ENCODE measurements around the gene BLID. TPM values are rescaled to one million over a fixed set of nuclear protein-coding genes. Genes with fewer than 3 reads are reported as not detected.

Gene BLID
- total RNA-seq, 1 donor from 2014 or later: 1.4 TPM

DNA sequence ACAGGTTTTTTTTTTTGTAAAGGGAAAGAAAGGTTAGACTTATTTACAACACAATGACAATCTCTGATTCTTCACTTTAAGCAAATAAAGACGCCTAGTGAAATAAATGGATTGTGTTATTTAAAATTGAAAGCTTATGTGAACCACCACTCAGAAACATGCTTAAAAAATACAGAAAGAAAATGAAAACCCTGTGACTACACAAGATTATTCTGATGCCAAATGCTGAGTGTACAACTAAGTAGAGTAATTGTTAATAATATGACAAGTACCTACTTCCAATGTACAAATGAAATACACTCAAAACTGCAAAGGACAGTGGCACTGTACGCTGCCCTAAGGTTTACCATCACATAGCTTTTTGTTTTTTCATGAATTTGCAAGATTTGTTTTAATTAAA, 1.0 kb downstream of the BLID start:
- Mint-ChIP-seq H3K4me1 (no peaks in the 10 kb centered on the region), H3K27me3 (ENCODE audit: low read depth) (no peaks in the 10 kb centered on the region), H3K9me3 (no peaks in the 10 kb centered on the region), H3K4me3 (no peak overlapping the region), H3K36me3 (no peaks in the 10 kb centered on the region), H3K27ac (no peak overlapping the region)
- DNase-seq (ENCODE audit: low spot score in 2 of 2, unreplicated experiment in 2 of 2): no peak
- TF ChIP-seq, protein P1, sequence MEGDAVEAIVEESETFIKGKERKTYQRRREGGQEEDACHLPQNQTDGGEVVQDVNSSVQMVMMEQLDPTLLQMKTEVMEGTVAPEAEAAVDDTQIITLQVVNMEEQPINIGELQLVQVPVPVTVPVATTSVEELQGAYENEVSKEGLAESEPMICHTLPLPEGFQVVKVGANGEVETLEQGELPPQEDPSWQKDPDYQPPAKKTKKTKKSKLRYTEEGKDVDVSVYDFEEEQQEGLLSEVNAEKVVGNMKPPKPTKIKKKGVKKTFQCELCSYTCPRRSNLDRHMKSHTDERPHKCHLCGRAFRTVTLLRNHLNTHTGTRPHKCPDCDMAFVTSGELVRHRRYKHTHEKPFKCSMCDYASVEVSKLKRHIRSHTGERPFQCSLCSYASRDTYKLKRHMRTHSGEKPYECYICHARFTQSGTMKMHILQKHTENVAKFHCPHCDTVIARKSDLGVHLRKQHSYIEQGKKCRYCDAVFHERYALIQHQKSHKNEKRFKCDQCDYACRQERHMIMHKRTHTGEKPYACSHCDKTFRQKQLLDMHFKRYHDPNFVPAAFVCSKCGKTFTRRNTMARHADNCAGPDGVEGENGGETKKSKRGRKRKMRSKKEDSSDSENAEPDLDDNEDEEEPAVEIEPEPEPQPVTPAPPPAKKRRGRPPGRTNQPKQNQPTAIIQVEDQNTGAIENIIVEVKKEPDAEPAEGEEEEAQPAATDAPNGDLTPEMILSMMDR (IDR thresholded peaks at IDR 0.05; ENCODE audit: unreplicated experiment): no peak

DNA sequence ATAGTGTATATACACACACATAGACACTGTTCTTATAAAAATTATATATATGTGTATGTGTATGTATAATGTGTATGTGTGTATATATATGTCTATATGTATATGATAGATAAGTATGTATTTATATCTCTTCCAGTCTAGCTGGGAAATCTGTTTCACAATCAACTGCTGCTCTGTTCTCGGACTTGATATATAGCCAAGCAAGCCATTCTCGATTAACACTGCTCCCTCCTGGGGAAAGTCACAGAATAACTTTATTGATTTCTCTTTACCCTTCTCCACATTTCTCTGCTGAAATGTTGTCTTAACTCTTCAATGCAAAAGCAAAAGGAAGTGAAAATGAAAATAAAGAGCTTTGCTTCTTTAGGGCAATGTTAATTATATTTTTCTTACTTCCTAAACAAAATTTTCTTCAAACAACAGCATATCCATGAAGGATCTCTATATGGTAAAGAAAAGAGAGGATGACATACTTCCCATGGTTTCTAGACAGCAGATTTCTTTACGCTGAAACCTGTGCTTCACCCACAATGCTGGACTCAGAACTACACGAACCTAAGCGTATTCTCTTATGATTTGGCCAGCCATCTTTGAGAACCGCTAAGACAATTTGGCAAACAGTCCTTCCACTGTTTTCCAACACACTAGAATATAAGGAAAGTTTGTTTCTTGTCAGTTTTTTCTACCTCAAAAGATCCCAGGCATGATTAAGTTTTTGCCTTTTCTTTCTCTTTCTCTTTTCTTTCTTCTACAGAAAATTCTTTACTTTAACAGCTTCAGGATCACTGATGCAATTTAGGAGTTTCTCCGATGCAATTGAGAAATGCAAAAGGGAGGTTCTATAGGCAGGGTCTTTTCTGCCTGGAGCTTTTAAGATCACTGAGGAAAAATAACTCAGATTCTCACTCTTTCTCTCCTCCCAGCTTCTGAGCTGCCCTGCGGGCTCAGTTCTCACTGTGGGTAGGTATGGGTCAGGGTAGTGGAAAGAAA, 1.9 kb downstream of the BLID start:
- H3K4me1 Mint-ChIP-seq: no peaks in the 10 kb centered on the region
- no peaks in the 10 kb centered on the region for H3K9me3 Mint-ChIP-seq
- TF ChIP-seq, protein P1 (IDR thresholded peaks at IDR 0.05; ENCODE audit: unreplicated experiment): no peak
- no peak overlapping the region for H3K27ac Mint-ChIP-seq
- H3K27me3 Mint-ChIP-seq (ENCODE audit: low read depth): no peaks in the 10 kb centered on the region
- DNase-seq (ENCODE audit: low spot score in 2 of 2, unreplicated experiment in 2 of 2): no peak
- no peak overlapping the region for H3K4me3 Mint-ChIP-seq
- no peaks in the 10 kb centered on the region for H3K36me3 Mint-ChIP-seq

DNA sequence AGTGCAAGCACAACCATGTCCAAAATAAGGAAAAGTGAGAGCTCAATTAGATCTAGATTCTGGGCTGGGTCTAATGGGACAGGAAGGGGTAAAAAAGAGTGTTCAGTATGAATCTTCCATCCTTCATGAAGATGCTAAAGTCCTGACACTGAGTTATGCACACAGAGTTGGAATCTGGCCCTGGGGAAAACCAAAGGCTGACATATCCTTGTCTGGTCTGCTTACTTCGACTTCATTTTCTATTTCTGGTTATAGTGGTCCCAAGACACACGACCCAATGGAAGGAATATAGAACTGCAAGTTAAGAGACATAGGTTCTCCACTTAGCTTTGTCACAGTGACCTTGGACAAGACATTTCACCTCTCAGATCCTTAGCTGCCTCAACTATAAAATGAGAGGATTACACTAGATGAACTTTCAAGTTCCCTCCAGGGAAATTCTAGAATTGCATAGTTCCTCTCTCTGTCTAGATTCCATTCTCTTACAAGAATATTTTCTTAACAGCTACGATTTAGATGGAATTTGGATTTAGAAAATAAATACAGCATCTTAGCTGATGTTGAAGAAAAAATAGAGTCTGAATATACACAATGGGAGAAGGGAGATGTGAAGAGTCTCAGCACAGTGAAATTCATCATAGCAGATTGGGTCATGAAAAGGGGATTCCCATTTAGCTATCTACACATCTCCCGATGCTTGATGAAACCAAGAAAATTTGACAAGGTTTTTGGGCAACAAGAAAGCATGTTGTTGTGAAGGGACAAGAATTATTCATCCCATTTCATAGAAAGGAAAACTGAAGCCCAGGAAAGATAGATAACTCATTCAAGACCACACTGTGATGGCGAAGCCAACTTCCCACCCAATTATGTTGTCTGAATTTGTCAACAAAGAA, 3.3 kb downstream of the BLID start:
- Mint-ChIP-seq H3K36me3 (no peaks in the 10 kb centered on the region), H3K27ac (no peak overlapping the region), H3K4me1 (no peaks in the 10 kb centered on the region), H3K27me3 (ENCODE audit: low read depth) (no peaks in the 10 kb centered on the region), H3K9me3 (no peaks in the 10 kb centered on the region), H3K4me3 (no peak overlapping the region)
- TF ChIP-seq, protein P1 (IDR thresholded peaks at IDR 0.05; ENCODE audit: unreplicated experiment): no peak
- DNase-seq (ENCODE audit: low spot score in 2 of 2, unreplicated experiment in 2 of 2): no peak

DNA sequence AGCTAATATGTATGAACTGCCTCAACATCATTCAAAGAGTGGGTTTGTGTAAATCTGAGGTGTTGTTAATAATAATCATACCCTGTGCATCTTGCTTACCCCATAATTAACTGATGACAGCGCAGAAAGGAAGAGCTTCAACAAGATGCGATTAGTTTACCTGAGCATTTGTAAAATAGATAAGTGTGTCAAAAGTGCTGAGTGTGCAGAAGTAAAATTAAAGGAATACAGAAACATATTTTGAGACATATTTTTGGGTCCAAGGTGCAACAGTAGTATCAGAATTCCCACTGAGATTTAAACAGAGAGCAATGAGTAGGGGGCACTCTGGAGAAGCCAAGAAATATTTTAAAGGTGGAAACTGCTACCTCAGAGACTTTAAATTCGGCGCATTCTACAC, 6.1 kb downstream of the BLID start:
- TF ChIP-seq, protein P1 (IDR thresholded peaks at IDR 0.05; ENCODE audit: unreplicated experiment): no peak
- DNase-seq (ENCODE audit: low spot score in 2 of 2, unreplicated experiment in 2 of 2): no peak
- Mint-ChIP-seq H3K4me3 (no peak overlapping the region), H3K4me1 (peaks cover 2% of the 10 kb centered on the region), H3K36me3 (no peaks in the 10 kb centered on the region), H3K27ac (no peak overlapping the region), H3K27me3 (ENCODE audit: low read depth) (no peaks in the 10 kb centered on the region), H3K9me3 (no peaks in the 10 kb centered on the region)

DNA sequence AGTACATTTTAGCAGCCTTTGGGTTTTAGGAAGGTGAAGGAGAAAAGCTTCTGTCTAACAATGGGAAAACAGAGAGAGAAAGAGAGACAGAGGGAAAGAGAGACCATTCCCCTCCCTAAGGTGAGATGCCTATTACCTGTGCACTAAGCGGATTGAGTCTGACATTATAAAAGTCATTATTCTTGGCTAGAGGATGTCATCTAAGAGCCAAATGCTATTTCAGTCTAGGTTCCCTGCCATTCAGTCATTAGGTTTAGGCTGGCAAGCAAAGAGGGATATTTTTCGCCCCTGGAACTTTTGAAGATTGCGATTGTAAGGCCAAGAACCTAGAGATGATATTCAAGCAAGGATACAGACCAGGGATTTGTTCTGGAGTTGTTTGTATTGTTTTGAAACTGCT, 7.2 kb downstream of the BLID start:
- Mint-ChIP-seq H3K27ac (no peak overlapping the region), H3K36me3 (no peaks in the 10 kb centered on the region), H3K9me3 (no peaks in the 10 kb centered on the region), H3K27me3 (ENCODE audit: low read depth) (no peaks in the 10 kb centered on the region), H3K4me3 (no peak overlapping the region), H3K4me1 (peaks cover 2% of the 10 kb centered on the region)
- no peak for DNase-seq (ENCODE audit: low spot score in 2 of 2, unreplicated experiment in 2 of 2)
- TF ChIP-seq, protein P1 (IDR thresholded peaks at IDR 0.05; ENCODE audit: unreplicated experiment): no peak
